ENCODE results near the gene POLR3G.

Gene POLR3G

DNA sequence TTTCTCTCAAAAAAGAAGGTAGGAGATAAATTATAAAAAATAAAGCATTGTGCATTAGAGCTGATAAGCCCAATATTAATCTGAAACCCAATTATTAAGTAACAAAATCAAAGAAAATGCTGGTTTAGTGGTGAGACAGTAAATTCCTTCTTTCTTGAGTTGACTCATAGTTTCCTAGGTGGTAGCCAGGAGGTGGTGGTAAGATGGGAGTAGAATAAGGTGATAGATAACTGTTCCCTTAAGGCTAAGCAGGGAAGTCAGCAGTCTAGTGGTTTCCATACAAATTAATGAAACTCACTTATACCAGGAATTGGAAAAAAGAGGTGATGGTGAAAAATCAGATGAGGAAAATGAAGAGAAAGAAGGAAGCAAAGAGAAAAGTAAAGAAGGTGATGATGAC is 31.6 kb downstream of the POLR3G start:
- DNase-seq (ENCODE audit: low read depth): no peak
- no peak overlapping the region for H3K4me3 ChIP-seq (ENCODE audit: low read depth, low read length)
- TF ChIP-seq, protein P1, sequence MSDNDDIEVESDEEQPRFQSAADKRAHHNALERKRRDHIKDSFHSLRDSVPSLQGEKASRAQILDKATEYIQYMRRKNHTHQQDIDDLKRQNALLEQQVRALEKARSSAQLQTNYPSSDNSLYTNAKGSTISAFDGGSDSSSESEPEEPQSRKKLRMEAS (IDR thresholded peaks at IDR 0.05; ENCODE audit: low read depth, low read length): no peak
- TF ChIP-seq, protein P2, sequence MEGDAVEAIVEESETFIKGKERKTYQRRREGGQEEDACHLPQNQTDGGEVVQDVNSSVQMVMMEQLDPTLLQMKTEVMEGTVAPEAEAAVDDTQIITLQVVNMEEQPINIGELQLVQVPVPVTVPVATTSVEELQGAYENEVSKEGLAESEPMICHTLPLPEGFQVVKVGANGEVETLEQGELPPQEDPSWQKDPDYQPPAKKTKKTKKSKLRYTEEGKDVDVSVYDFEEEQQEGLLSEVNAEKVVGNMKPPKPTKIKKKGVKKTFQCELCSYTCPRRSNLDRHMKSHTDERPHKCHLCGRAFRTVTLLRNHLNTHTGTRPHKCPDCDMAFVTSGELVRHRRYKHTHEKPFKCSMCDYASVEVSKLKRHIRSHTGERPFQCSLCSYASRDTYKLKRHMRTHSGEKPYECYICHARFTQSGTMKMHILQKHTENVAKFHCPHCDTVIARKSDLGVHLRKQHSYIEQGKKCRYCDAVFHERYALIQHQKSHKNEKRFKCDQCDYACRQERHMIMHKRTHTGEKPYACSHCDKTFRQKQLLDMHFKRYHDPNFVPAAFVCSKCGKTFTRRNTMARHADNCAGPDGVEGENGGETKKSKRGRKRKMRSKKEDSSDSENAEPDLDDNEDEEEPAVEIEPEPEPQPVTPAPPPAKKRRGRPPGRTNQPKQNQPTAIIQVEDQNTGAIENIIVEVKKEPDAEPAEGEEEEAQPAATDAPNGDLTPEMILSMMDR (IDR thresholded peaks at IDR 0.05; ENCODE audit: low read depth, low read length): no peak
- no peak for TF ChIP-seq POLR2A (IDR thresholded peaks at IDR 0.05; ENCODE audit: extremely low read depth, insufficient read length)
- TF ChIP-seq MYC (IDR thresholded peaks at IDR 0.05; ENCODE audit: low read depth, low read length): no peak

GRCh38 chr5:90510438-90510837 is 35.8 kb downstream of the POLR3G start:
- H3K4me3 ChIP-seq (ENCODE audit: low read depth, low read length): no peak overlapping the region
- no peak for DNase-seq (ENCODE audit: low read depth)
- TF ChIP-seq, protein P2 (IDR thresholded peaks at IDR 0.05; ENCODE audit: low read depth, low read length): no peak
- TF ChIP-seq POLR2A (IDR thresholded peaks at IDR 0.05; ENCODE audit: extremely low read depth, insufficient read length): no peak
- TF ChIP-seq MYC (IDR thresholded peaks at IDR 0.05; ENCODE audit: low read depth, low read length): no peak
- TF ChIP-seq, protein P1 (IDR thresholded peaks at IDR 0.05; ENCODE audit: low read depth, low read length): no peak

- DNase-seq (ENCODE audit: low read depth): no peak
- H3K4me3 ChIP-seq (ENCODE audit: low read depth, low read length): no peak overlapping the region
- TF ChIP-seq, protein P2 (IDR thresholded peaks at IDR 0.05; ENCODE audit: low read depth, low read length): no peak
- TF ChIP-seq POLR2A (IDR thresholded peaks at IDR 0.05; ENCODE audit: extremely low read depth, insufficient read length) (no peak), MYC (IDR thresholded peaks at IDR 0.05; ENCODE audit: low read depth, low read length) (no peak)
- TF ChIP-seq, protein P1 (IDR thresholded peaks at IDR 0.05; ENCODE audit: low read depth, low read length): no peak
Observed at GRCh38 chr5:90514520-90514919, 39.9 kb downstream of the POLR3G start.

DNA sequence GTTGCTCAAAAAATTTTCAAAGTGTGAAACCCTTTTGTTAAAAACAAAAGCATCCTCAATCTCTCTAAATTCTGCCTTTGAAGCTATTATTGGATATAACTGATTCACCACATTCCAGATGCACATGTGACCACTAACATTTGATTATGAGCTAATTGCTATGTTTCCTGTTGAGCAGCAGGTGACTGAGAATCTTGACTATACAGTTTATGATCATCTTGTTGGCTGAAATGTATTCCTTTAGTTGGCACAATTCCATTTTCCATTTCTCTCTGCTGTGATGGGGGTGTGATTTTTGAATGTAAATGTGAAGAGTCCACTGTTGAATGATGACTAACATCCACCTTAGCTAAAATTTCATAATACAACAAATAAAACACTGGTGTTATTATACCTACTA is 44.0 kb downstream of the POLR3G start:
- no peak for DNase-seq (ENCODE audit: low read depth)
- H3K4me3 ChIP-seq (ENCODE audit: low read depth, low read length): no peak overlapping the region

DNA sequence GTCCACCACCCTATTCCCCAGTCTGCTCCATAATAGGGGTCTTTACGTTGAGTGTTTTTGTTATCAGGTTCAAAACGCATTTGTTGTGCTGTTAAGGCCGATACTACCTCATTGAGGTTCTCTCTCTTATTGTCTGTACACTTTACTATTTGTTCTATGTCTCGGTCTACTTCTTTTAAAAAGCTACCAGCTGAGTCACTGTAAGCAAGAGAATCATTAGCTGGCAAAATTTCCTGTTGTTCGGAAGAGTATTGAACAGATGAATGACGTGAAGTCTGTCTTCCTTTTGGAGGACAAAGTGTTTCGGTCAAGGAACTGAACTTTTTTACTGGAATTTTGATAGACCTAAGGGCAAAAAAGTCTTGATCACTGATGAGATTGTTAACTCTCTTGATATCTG is 44.4 kb downstream of the POLR3G start:
- H3K4me3 ChIP-seq (ENCODE audit: low read depth, low read length): no peak overlapping the region
- TF ChIP-seq POLR2A (IDR thresholded peaks at IDR 0.05; ENCODE audit: extremely low read depth, insufficient read length) (no peak), MYC (IDR thresholded peaks at IDR 0.05; ENCODE audit: low read depth, low read length) (no peak)
- TF ChIP-seq, protein P1 (IDR thresholded peaks at IDR 0.05; ENCODE audit: low read depth, low read length): no peak
- TF ChIP-seq, protein P2 (IDR thresholded peaks at IDR 0.05; ENCODE audit: low read depth, low read length): no peak
- no peak for DNase-seq (ENCODE audit: low read depth)

More for the DNA sequence above, 44.0 kb downstream of the POLR3G start:
- no peak for TF ChIP-seq MYC (IDR thresholded peaks at IDR 0.05; ENCODE audit: low read depth, low read length)
- TF ChIP-seq POLR2A (IDR thresholded peaks at IDR 0.05; ENCODE audit: extremely low read depth, insufficient read length): no peak
- TF ChIP-seq, protein P1 (IDR thresholded peaks at IDR 0.05; ENCODE audit: low read depth, low read length): no peak
- TF ChIP-seq, protein P2 (IDR thresholded peaks at IDR 0.05; ENCODE audit: low read depth, low read length): no peak
